ENCODE data around the gene USP4. TPM values are rescaled to one million over a fixed set of nuclear protein-coding genes. Genes with fewer than 3 reads are reported as not detected.
A peak's percentile ranks its signal among the peaks of the same experiment; 100 is the strongest.

The USP4 gene
- total RNA-seq, 1 experiment from 2014 or later, result 43.5 TPM

DNA sequence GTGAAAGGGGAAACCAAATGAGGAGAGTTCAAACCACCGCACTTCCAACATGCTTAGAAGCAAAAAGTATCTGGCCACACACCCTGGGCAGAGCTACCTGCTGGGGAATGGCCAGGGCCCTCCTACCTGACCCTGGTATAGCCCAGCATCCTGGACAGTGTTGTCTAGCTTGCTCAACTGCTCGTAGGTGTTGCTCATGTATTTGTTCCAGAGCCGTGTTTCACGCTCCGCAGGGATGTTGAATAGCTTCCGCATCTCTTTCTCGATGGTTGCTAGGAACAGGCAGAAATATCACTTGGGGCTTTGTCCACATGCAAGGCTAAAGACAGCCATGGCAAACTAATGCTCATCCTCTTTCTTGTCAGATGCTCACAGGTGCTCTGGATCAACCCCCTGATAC lies 15.1 kb downstream of the USP4 start:
- H3K36me3 Mint-ChIP-seq (ENCODE audit: insufficient read depth, unreplicated experiment), result peaks cover 28% of the 10 kb centered on the region
- intact Hi-C loops (cut with micrococcal nuclease; ENCODE audit: unreplicated experiment), result no loop called here
- no peak overlapping the region for H3K27ac Mint-ChIP-seq (ENCODE audit: unreplicated experiment)
- TF ChIP-seq, protein P1, sequence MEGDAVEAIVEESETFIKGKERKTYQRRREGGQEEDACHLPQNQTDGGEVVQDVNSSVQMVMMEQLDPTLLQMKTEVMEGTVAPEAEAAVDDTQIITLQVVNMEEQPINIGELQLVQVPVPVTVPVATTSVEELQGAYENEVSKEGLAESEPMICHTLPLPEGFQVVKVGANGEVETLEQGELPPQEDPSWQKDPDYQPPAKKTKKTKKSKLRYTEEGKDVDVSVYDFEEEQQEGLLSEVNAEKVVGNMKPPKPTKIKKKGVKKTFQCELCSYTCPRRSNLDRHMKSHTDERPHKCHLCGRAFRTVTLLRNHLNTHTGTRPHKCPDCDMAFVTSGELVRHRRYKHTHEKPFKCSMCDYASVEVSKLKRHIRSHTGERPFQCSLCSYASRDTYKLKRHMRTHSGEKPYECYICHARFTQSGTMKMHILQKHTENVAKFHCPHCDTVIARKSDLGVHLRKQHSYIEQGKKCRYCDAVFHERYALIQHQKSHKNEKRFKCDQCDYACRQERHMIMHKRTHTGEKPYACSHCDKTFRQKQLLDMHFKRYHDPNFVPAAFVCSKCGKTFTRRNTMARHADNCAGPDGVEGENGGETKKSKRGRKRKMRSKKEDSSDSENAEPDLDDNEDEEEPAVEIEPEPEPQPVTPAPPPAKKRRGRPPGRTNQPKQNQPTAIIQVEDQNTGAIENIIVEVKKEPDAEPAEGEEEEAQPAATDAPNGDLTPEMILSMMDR (IDR thresholded peaks at IDR 0.05; ENCODE audit: unreplicated experiment), result no peak
- no peak for DNase-seq
- no TSS peak for BruUV-seq (replicated peaks)
- no peak overlapping the region for H3K4me3 Mint-ChIP-seq (ENCODE audit: low read depth, unreplicated experiment)
- CTCF ChIA-PET, result no interaction called here
- H3K27me3 Mint-ChIP-seq (ENCODE audit: unreplicated experiment), result no peaks in the 10 kb centered on the region
- no peaks in the 10 kb centered on the region for H3K9me3 Mint-ChIP-seq (ENCODE audit: low read depth, unreplicated experiment)
- H3K4me1 Mint-ChIP-seq (ENCODE audit: low read depth, unreplicated experiment), result no peaks in the 10 kb centered on the region

GRCh38 chr3:49316696-49317457 lies 23.0 kb downstream of the USP4 start:
- Mint-ChIP-seq H3K4me1 (ENCODE audit: low read depth, unreplicated experiment) (no peaks in the 10 kb centered on the region), H3K27ac (ENCODE audit: unreplicated experiment) (no peak overlapping the region), H3K9me3 (ENCODE audit: low read depth, unreplicated experiment) (no peaks in the 10 kb centered on the region), H3K4me3 (ENCODE audit: low read depth, unreplicated experiment) (no peak overlapping the region), H3K36me3 (ENCODE audit: insufficient read depth, unreplicated experiment) (peaks cover 15% of the 10 kb centered on the region), H3K27me3 (ENCODE audit: unreplicated experiment) (no peaks in the 10 kb centered on the region)
- no peak for DNase-seq
- BruUV-seq (replicated peaks), result no TSS peak
- intact Hi-C loops (cut with micrococcal nuclease; ENCODE audit: unreplicated experiment), result no loop called here
- CTCF ChIA-PET, result interaction anchor here (0.6 kb wide), 1 partner anchor 119 kb away, joined by 3 read pairs; no protein-coding TSS in a partner anchor
- TF ChIP-seq, protein P1 (IDR thresholded peaks at IDR 0.05; ENCODE audit: unreplicated experiment), result no peak

DNA sequence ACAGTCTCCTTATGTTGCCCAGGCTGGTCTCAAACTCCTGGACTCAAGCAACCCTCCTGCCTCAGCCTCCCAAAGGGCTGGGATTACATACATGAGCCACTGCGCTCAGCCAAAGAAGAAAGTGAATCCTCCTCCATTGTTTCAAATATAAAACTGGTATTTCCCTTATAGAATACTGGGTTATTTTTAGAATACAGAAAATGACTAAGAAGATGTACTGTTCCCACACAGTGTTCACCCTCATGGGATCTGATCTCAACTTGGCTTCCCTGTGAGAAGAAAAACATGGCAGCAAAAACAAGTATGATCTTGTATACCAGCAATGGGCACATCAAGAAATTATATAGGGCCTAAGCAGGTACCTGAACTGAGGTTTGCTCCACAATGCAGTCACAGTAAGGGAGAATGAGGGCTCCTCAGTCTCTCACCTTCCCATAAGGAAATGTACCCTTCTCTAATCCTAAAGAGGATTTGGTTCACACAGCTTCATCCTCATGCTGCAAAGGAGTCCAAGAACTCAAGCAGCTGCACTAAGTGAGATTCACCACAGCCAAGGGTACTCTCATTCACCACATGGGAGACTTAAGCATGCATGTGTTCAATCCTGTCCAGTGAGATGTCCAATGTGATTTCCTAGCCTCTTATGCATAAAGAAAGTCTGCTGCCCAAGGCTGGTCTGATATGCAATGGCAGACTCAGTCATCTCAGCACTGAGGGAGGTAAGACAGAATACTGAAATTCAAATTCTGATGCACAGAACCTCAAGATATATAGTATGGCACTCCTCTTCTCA lies 25.8 kb downstream of the USP4 start:
- DNase-seq, result no peak
- Mint-ChIP-seq H3K27ac (ENCODE audit: unreplicated experiment) (no peak overlapping the region), H3K36me3 (ENCODE audit: insufficient read depth, unreplicated experiment) (peaks cover 20% of the 10 kb centered on the region), H3K27me3 (ENCODE audit: unreplicated experiment) (no peaks in the 10 kb centered on the region), H3K4me1 (ENCODE audit: low read depth, unreplicated experiment) (no peaks in the 10 kb centered on the region), H3K4me3 (ENCODE audit: low read depth, unreplicated experiment) (no peak overlapping the region), H3K9me3 (ENCODE audit: low read depth, unreplicated experiment) (no peaks in the 10 kb centered on the region)
- CTCF ChIA-PET, result interaction anchor here (0.6 kb wide), 1 partner anchor 78 kb away, joined by 4 read pairs; no protein-coding TSS in a partner anchor
- intact Hi-C loops (cut with micrococcal nuclease; ENCODE audit: unreplicated experiment), result no loop called here
- TF ChIP-seq, protein P1 (IDR thresholded peaks at IDR 0.05; ENCODE audit: unreplicated experiment), result no peak
- no TSS peak for BruUV-seq (replicated peaks)

GRCh38 chr3:49311283-49311682 lies 28.6 kb downstream of the USP4 start:
- no peak for DNase-seq
- Mint-ChIP-seq H3K4me1 (ENCODE audit: low read depth, unreplicated experiment) (no peaks in the 10 kb centered on the region), H3K27ac (ENCODE audit: unreplicated experiment) (peak overlapping the region; percentile 19), H3K27me3 (ENCODE audit: unreplicated experiment) (no peaks in the 10 kb centered on the region), H3K9me3 (ENCODE audit: low read depth, unreplicated experiment) (no peaks in the 10 kb centered on the region), H3K36me3 (ENCODE audit: insufficient read depth, unreplicated experiment) (peaks cover 24% of the 10 kb centered on the region), H3K4me3 (ENCODE audit: low read depth, unreplicated experiment) (no peak overlapping the region)
- CTCF ChIA-PET, result no interaction called here
- no TSS peak for BruUV-seq (replicated peaks)
- intact Hi-C loops (cut with micrococcal nuclease; ENCODE audit: unreplicated experiment), result no loop called here
- TF ChIP-seq, protein P1 (IDR thresholded peaks at IDR 0.05; ENCODE audit: unreplicated experiment), result no peak

Data from Calu3 (cell line).